SK-N-SH (cell line): Measurements from ENCODE around the gene KANK4. TPM values are rescaled to one million over a fixed set of nuclear protein-coding genes. Genes with fewer than 3 reads are reported as not detected.

ENCODE experiments used
- CTCF ChIA-PET: fragments of 300-600, 350-600 bp; formaldehyde crosslinking; extraction: SDS; loops from one replicate; lab custom pipeline; 2021; lab: Yijun Ruan, JAX
- POLR2A ChIA-PET: fragments of 350-600 bp; sonication (Branson Sonifier 250); formaldehyde crosslinking; extraction: SDS; loops from one replicate; lab custom pipeline; 2020; ENCODE audit warnings: antibody characterized with exemption, inconsistent platforms; lab: Yijun Ruan, JAX
- DNase-seq: peaks from one replicate; pipeline ENCODE4 v3.0.0; 2012
- H2AFZ ChIP-seq: fragments of 200-600 bp; sonication (generic); 2 replicates; pipeline ENCODE4 v1.8.1; 2016; ENCODE audit warnings: antibody characterized with exemption, mild to moderate bottlenecking, low read depth
- H3F3A ChIP-seq: fragments of 200-600 bp; sonication (generic); replicated peaks from 2 replicates; pipeline ENCODE3; 2016; ENCODE audit warnings: antibody characterized with exemption, mild to moderate bottlenecking; ENCODE audit not compliant: insufficient read depth
- H3K27ac ChIP-seq, 2 experiments: fragments of 200-500 bp in 1 of 2; fragments of 200-600 bp in 1 of 2; sonication (Bioruptor generic) in 1 of 2; sonication (generic), shearing (Covaris generic) in 1 of 2; 2 replicates each; pipeline versions ENCODE4 v1.5.1 to v1.6.1; 2014 to 2016; ENCODE audit warnings: low read depth in 2 of 2, inconsistent platforms in 1 of 2, low read length in 1 of 2, mild to moderate bottlenecking in 1 of 2, mixed read lengths in 1 of 2
- H3K27me3 ChIP-seq: fragments of 200-600 bp; sonication (generic), shearing (Covaris generic); 2 replicates; pipeline ENCODE4 v1.6.1; 2016; ENCODE audit warnings: mixed run types; ENCODE audit not compliant: insufficient read depth
- H3K36me3 ChIP-seq, 2 experiments: fragments of 200-500 bp in 1 of 2; fragments of 200-600 bp in 1 of 2; sonication (Bioruptor generic) in 1 of 2; sonication (generic) in 1 of 2; replicated peaks in 1 of 2; 2 replicates each; pipeline versions ENCODE3 to v1.5.1; 2014 to 2016; ENCODE audit warnings: low read length in 1 of 2, mild to moderate bottlenecking in 1 of 2; ENCODE audit not compliant: insufficient read depth in 2 of 2, control insufficient read depth in 1 of 2
- H3K4me1 ChIP-seq, 2 experiments: fragments of 200-500 bp in 1 of 2; fragments of 200-600 bp in 1 of 2; sonication (Bioruptor generic) in 1 of 2; sonication (generic), shearing (Covaris generic) in 1 of 2; 2 replicates each; pipeline versions ENCODE4 v1.5.1 to v1.6.1; 2014 to 2016; ENCODE audit warnings: low read depth in 1 of 2, low read length in 1 of 2, mixed run types in 1 of 2; ENCODE audit not compliant: insufficient read depth in 2 of 2, control insufficient read depth in 1 of 2
- H3K4me2 ChIP-seq: fragments of 200-600 bp; sonication (generic), shearing (Covaris generic); 2 replicates; pipeline ENCODE4 v1.6.1; 2017; ENCODE audit warnings: mixed run types
- H3K4me3 ChIP-seq, 2 experiments: fragments of 200-500 bp in 1 of 2; fragments of 200-600 bp in 1 of 2; sonication (Bioruptor generic) in 1 of 2; sonication (generic), shearing (Covaris generic) in 1 of 2; 2 replicates each; pipeline versions ENCODE4 v1.5.1 to v1.8.1; 2014 to 2016; ENCODE audit warnings: low read depth in 2 of 2, inconsistent platforms in 1 of 2, low read length in 1 of 2, mild to moderate bottlenecking in 1 of 2, mixed read lengths in 1 of 2, moderate library complexity in 1 of 2
- H3K79me2 ChIP-seq: fragments of 200-600 bp; sonication (generic); 2 replicates; pipeline ENCODE4 v1.8.1; 2017; ENCODE audit warnings: mild to moderate bottlenecking; ENCODE audit not compliant: insufficient read depth
- H3K9ac ChIP-seq: fragments of 200-600 bp; sonication (generic); 2 replicates; pipeline ENCODE4 v1.6.1; 2017; ENCODE audit warnings: mixed run types
- H3K9me2 ChIP-seq: fragments of 200-600 bp; sonication (generic); 2 replicates; pipeline ENCODE4 v1.6.1; 2017; ENCODE audit warnings: mixed run types
- H3K9me3 ChIP-seq: fragments of 200-600 bp; sonication (generic); 2 replicates; pipeline ENCODE4 v1.6.1; 2017; ENCODE audit warnings: mixed run types, mild to moderate bottlenecking, moderate library complexity
- H4K20me1 ChIP-seq: fragments of 200-600 bp; sonication (generic); 2 replicates; pipeline ENCODE4 v1.6.1; 2017; ENCODE audit warnings: mild to moderate bottlenecking, mixed run types; ENCODE audit not compliant: insufficient read depth
- CTCF ChIP-seq: fragments of 200-600 bp; sonication (generic); IDR thresholded peaks from 2 replicates; pipeline ENCODE4 v1.6.1; 2017; ENCODE audit warnings: antibody characterized with exemption, mild to moderate bottlenecking, moderate library complexity
- ELF1 ChIP-seq: IDR thresholded peaks from 2 replicates; pipeline ENCODE4 v1.4.0; 2012
- EP300 ChIP-seq, 2 experiments: IDR thresholded peaks; 2 replicates each; pipeline versions ENCODE4 v1.4.0 to v1.6.1; 2012; ENCODE audit warnings: borderline replicate concordance in 1 of 2, low read depth in 1 of 2, low read length in 1 of 2
- EZH2phosphoT487 ChIP-seq: fragments of 200-600 bp; sonication (generic); IDR thresholded peaks from 2 replicates; pipeline ENCODE4 v1.6.1; 2017; ENCODE audit warnings: low read depth, mixed run types, mild to moderate bottlenecking, antibody characterized with exemption, moderate library complexity, borderline replicate concordance
- FOXJ3 ChIP-seq: sonication (generic); formaldehyde crosslinking; IDR thresholded peaks from 2 replicates; pipeline ENCODE4 v1.5.1; 2020; ENCODE audit warnings: mild to moderate bottlenecking, missing genetic modification reagents
- GATA2 ChIP-seq: sonication (generic); formaldehyde crosslinking; IDR thresholded peaks from 2 replicates; pipeline ENCODE4 v1.5.0; 2020; ENCODE audit warnings: mild to moderate bottlenecking, missing genetic modification reagents
- NFIC ChIP-seq: IDR thresholded peaks from 2 replicates; pipeline ENCODE4 v1.4.0; 2012; ENCODE audit warnings: borderline replicate concordance
- POLR2AphosphoS5 ChIP-seq: IDR thresholded peaks from 2 replicates; pipeline ENCODE4 v1.6.1; 2012; ENCODE audit warnings: low read depth, low read length
- RAD21 ChIP-seq: IDR thresholded peaks from 2 replicates; pipeline ENCODE4 v1.6.1; 2012; ENCODE audit warnings: mild to moderate bottlenecking, low read length
- RCOR1 ChIP-seq: fragments of 150-350 bp; IDR thresholded peaks from 2 replicates; pipeline ENCODE4 v1.6.1; 2017; ENCODE audit warnings: antibody characterized with exemption, low read length
- REST ChIP-seq: IDR thresholded peaks from 2 replicates; pipeline ENCODE4 v1.6.1; 2012; ENCODE audit warnings: mild to moderate bottlenecking, low read depth, low read length, moderate library complexity
- RFX5 ChIP-seq: IDR thresholded peaks from 2 replicates; pipeline ENCODE4 v1.6.1; 2012; ENCODE audit warnings: mild to moderate bottlenecking, improper control_type of control experiment, low read length
- RXRA ChIP-seq: IDR thresholded peaks from 2 replicates; pipeline ENCODE4 v1.4.0; 2012; ENCODE audit warnings: low read depth, mild to moderate bottlenecking, borderline replicate concordance
- SMC3 ChIP-seq: IDR thresholded peaks from 2 replicates; pipeline ENCODE4 v1.6.1; 2012; ENCODE audit warnings: low read depth, low read length, improper control_type of control experiment
- TAF1 ChIP-seq: IDR thresholded peaks from 2 replicates; pipeline ENCODE4 v1.6.1; 2012; ENCODE audit warnings: low read depth, mild to moderate bottlenecking, low read length, moderate library complexity, borderline replicate concordance
- TCF12 ChIP-seq: IDR thresholded peaks from 2 replicates; pipeline ENCODE4 v1.4.0; 2012
- WGBS: methylation state at CpG from one replicate; pipeline ENCODE4 v1.1.6; 2017; ENCODE audit warnings: low lambda C conversion rate; 5-methylcytosine and 5-hydroxymethylcytosine counted together
- polyA plus RNA-seq, 3 experiments: library from polyadenylated mRNA; depleted of rRNA; stranded (reverse); fragments of >200 nt; gene quantifications; 2 replicates each; pipeline ENCODE4 v1.2.3, GENCODE V29; 2012

KANK4 gene
- polyA plus RNA-seq, 1 of the 3 experiments (the other 2 are of a cell fraction): not detected

GRCh38 chr1:62224182-62224581 lies 95.1 kb downstream of the KANK4 start:
- POLR2A ChIA-PET: no interaction called here
- H3K4me2 ChIP-seq: no peak overlapping the region
- TF ChIP-seq GATA2 (no peak), TAF1 (no peak), ELF1 (no peak), FOXJ3 (CRISPR knock-in tag) (no peak), EZH2phosphoT487 (no peak), SMC3 (no peak), POLR2AphosphoS5 (no peak), EP300 (IDR thresholded peaks at IDR 0.05; ENCODE audit: borderline replicate concordance in 1 of 2, low read depth in 1 of 2, low read length in 1 of 2) (no peak), REST (no peak), RFX5 (no peak), NFIC (no peak), TCF12 (no peak), CTCF (no peak), RCOR1 (no peak), RXRA (no peak), RAD21 (no peak)
- TF ChIP-seq, all 33 proteins: peak for 0
- H3K9ac ChIP-seq: no peak overlapping the region
- no peaks in the 10 kb centered on the region for H3K9me2 ChIP-seq
- H2AFZ ChIP-seq: no peak overlapping the region
- no peak overlapping the region for H3K4me3 ChIP-seq
- no peak for DNase-seq
- 47% methylated on average over 2 of the region's 3 CpGs for WGBS
- no peaks in the 10 kb centered on the region for H3K79me2 ChIP-seq
- CTCF ChIA-PET: no interaction called here
- no peak overlapping the region for H3K27ac ChIP-seq
- no peaks in the 10 kb centered on the region for H3K27me3 ChIP-seq
- no peaks in the 10 kb centered on the region for H3K36me3 ChIP-seq
- no peaks in the 10 kb centered on the region for H3K9me3 ChIP-seq
- no peaks in the 10 kb centered on the region for H3F3A ChIP-seq
- H4K20me1 ChIP-seq: no peaks in the 10 kb centered on the region
- peaks cover 0 to 4% of the 10 kb centered on the region in 2 experiments; a peak in 1 of 4 replicates for H3K4me1 ChIP-seq
